WTC11 (cell line): ENCODE measurements around the gene HCRT. TPM values are rescaled to one million over a fixed set of nuclear protein-coding genes. Genes with fewer than 3 reads are reported as not detected.
A peak's percentile ranks its signal among the peaks of the same experiment; 100 is the strongest.

Source experiments
- ARID4B ChIP-seq: sonication (generic); formaldehyde crosslinking; IDR thresholded peaks from 2 replicates; pipeline ENCODE4 v1.8.0; 2023; ENCODE audit warnings: missing genetic modification reagents, mild to moderate bottlenecking, borderline replicate concordance
- ATF1 ChIP-seq: sonication (generic); formaldehyde crosslinking; IDR thresholded peaks from 2 replicates; pipeline ENCODE4 v1.8.1; 2023; ENCODE audit warnings: mild to moderate bottlenecking, moderate library complexity, missing genetic modification reagents
- ATF2 ChIP-seq: sonication (generic); formaldehyde crosslinking; IDR thresholded peaks from 2 replicates; pipeline ENCODE4 v1.8.1; 2022; ENCODE audit warnings: low read depth, missing genetic modification reagents, borderline replicate concordance
- HMGXB4 ChIP-seq: sonication (generic); formaldehyde crosslinking; IDR thresholded peaks from 2 replicates; pipeline ENCODE4 v1.8.1; 2023; ENCODE audit warnings: mild to moderate bottlenecking, moderate library complexity, missing genetic modification reagents
- NFE2L1 ChIP-seq: sonication (generic); formaldehyde crosslinking; IDR thresholded peaks from 2 replicates; pipeline ENCODE4 v1.8.1; 2023; ENCODE audit warnings: missing genetic modification reagents
- NR1H2 ChIP-seq: sonication (generic); formaldehyde crosslinking; IDR thresholded peaks from 2 replicates; pipeline ENCODE4 v1.9.0; 2021; ENCODE audit warnings: mild to moderate bottlenecking, moderate library complexity, missing genetic modification reagents
- PREB ChIP-seq: sonication (generic); formaldehyde crosslinking; IDR thresholded peaks from 2 replicates; pipeline ENCODE4 v1.8.1; 2022; ENCODE audit warnings: mild to moderate bottlenecking, missing genetic modification reagents, moderate library complexity, borderline replicate concordance
- TCF7 ChIP-seq: sonication (generic); formaldehyde crosslinking; IDR thresholded peaks from 2 replicates; pipeline ENCODE4 v1.8.0; 2022; ENCODE audit warnings: mild to moderate bottlenecking, low read depth, missing genetic modification reagents, moderate library complexity
- USF2 ChIP-seq: sonication (generic); formaldehyde crosslinking; IDR thresholded peaks from 2 replicates; pipeline ENCODE4 v1.8.1; 2023; ENCODE audit warnings: mild to moderate bottlenecking, missing genetic modification reagents, moderate library complexity
- ZNF416 ChIP-seq: fragments of 250-450 bp; sonication (Bioruptor Pico); IDR thresholded peaks from 2 replicates; pipeline ENCODE4 v1.9.0; 2021; ENCODE audit warnings: mild to moderate bottlenecking, inconsistent platforms
- total RNA-seq: library from RNA; stranded (reverse); gene quantifications from 3 replicates; pipeline ENCODE4 v1.2.3, GENCODE V29; 2021
- TF ChIP-seq, protein P1 (sequence below): sonication (generic); formaldehyde crosslinking; IDR thresholded peaks from 2 replicates; pipeline ENCODE4 v1.8.0; 2022; ENCODE audit warnings: mild to moderate bottlenecking, missing genetic modification reagents
- TF ChIP-seq, protein P2 (sequence below): sonication (generic); formaldehyde crosslinking; IDR thresholded peaks from 2 replicates; pipeline ENCODE4 v1.8.0; 2022; ENCODE audit warnings: mild to moderate bottlenecking, missing genetic modification reagents
- TF ChIP-seq, protein P3 (sequence below): sonication (generic); formaldehyde crosslinking; conservative IDR thresholded peaks from 2 replicates; pipeline ENCODE4 v1.8.1; 2022; ENCODE audit warnings: mild to moderate bottlenecking, missing genetic modification reagents

The HCRT gene
- total RNA-seq, 1 experiment from 2014 or later, result not detected

- TF ChIP-seq PREB (CRISPR knock-in tag), result peak; percentile 84
- peak; percentile 64; the same call in 1 of the 2 replicates for TF ChIP-seq ATF1
- TF ChIP-seq ARID4B (CRISPR knock-in tag), result peak; percentile 99
- TF ChIP-seq TCF7, result peak; percentile 91; the same call in 1 of the 2 replicates
- peak; percentile 94 for TF ChIP-seq NFE2L1 (CRISPR knock-in tag)
- TF ChIP-seq, protein P1, sequence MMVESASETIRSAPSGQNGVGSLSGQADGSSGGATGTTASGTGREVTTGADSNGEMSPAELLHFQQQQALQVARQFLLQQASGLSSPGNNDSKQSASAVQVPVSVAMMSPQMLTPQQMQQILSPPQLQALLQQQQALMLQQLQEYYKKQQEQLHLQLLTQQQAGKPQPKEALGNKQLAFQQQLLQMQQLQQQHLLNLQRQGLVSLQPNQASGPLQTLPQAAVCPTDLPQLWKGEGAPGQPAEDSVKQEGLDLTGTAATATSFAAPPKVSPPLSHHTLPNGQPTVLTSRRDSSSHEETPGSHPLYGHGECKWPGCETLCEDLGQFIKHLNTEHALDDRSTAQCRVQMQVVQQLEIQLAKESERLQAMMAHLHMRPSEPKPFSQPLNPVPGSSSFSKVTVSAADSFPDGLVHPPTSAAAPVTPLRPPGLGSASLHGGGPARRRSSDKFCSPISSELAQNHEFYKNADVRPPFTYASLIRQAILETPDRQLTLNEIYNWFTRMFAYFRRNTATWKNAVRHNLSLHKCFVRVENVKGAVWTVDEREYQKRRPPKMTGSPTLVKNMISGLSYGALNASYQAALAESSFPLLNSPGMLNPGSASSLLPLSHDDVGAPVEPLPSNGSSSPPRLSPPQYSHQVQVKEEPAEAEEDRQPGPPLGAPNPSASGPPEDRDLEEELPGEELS (CRISPR knock-in tag), result peak; percentile 96
- TF ChIP-seq, protein P2, sequence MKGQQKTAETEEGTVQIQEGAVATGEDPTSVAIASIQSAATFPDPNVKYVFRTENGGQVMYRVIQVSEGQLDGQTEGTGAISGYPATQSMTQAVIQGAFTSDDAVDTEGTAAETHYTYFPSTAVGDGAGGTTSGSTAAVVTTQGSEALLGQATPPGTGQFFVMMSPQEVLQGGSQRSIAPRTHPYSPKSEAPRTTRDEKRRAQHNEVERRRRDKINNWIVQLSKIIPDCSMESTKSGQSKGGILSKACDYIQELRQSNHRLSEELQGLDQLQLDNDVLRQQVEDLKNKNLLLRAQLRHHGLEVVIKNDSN (CRISPR knock-in tag), result peak; percentile 86
- TF ChIP-seq USF2 (CRISPR knock-in tag), result peak; percentile 59
- no peak for TF ChIP-seq NR1H2 (CRISPR knock-in tag)
- TF ChIP-seq ATF2, result peak; percentile 89; the same call in 1 of the 2 replicates
- no peak for TF ChIP-seq HMGXB4 (CRISPR knock-in tag)
- TF ChIP-seq, protein P3, sequence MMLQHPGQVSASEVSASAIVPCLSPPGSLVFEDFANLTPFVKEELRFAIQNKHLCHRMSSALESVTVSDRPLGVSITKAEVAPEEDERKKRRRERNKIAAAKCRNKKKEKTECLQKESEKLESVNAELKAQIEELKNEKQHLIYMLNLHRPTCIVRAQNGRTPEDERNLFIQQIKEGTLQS (CRISPR knock-in tag), result 0 out of 2 replicates have a peak, but pooled peaks have one; percentile 62
- no peak for TF ChIP-seq ZNF416
Observed at GRCh38 chr17:42183741-42184711, 1.2 kb downstream of the HCRT start (continued).
